ENCODE measurements around the gene DYNLT1.
"Not testable (repeated sequence)": the region's sequence is repeated elsewhere in the genome, so short reads cannot be mapped to it uniquely, and the experiment has no call there.

Gene DYNLT1

GRCh38 chr6:158638324-158638854 lies 6.2 kb downstream of the DYNLT1 start:
- DNase-seq (ENCODE audit: low read depth) = no peak
- H3K4me3 ChIP-seq (ENCODE audit: low read depth, low read length) = no peak overlapping the region
- TF ChIP-seq, protein P1, sequence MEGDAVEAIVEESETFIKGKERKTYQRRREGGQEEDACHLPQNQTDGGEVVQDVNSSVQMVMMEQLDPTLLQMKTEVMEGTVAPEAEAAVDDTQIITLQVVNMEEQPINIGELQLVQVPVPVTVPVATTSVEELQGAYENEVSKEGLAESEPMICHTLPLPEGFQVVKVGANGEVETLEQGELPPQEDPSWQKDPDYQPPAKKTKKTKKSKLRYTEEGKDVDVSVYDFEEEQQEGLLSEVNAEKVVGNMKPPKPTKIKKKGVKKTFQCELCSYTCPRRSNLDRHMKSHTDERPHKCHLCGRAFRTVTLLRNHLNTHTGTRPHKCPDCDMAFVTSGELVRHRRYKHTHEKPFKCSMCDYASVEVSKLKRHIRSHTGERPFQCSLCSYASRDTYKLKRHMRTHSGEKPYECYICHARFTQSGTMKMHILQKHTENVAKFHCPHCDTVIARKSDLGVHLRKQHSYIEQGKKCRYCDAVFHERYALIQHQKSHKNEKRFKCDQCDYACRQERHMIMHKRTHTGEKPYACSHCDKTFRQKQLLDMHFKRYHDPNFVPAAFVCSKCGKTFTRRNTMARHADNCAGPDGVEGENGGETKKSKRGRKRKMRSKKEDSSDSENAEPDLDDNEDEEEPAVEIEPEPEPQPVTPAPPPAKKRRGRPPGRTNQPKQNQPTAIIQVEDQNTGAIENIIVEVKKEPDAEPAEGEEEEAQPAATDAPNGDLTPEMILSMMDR (IDR thresholded peaks at IDR 0.05; ENCODE audit: low read depth, low read length, missing control alignments) = no peak

DNA sequence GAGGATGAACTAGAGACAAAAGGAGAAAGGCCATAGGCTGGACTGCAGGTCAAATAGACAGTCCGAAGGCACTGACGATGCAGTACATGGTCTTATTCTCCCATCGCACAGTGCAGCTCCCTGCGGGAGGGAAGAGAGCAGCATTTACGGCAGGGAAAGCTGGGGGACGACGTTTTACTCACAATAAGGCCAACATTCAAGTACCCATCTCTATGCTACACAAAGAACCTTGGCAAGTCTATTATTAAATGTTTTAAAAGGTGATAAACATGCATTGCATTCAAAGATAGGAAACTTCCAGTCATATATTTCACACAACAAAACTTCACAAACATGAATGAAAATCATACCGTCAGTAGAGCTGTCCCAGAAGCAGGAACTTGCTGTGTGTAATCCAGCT lies 7.8 kb downstream of the DYNLT1 start:
- TF ChIP-seq, protein P1 (IDR thresholded peaks at IDR 0.05; ENCODE audit: low read depth, low read length, missing control alignments) = no peak
- H3K4me3 ChIP-seq (ENCODE audit: low read depth, low read length) = no peak overlapping the region
- DNase-seq (ENCODE audit: low read depth) = no peak

- no peak for DNase-seq (ENCODE audit: low read depth)
- TF ChIP-seq, protein P1 (IDR thresholded peaks at IDR 0.05; ENCODE audit: low read depth, low read length, missing control alignments) = no peak
- no peak overlapping the region for H3K4me3 ChIP-seq (ENCODE audit: low read depth, low read length)
These were observed 9.0 kb downstream of the DYNLT1 start for GRCh38 chr6:158635427-158636073.

DNA sequence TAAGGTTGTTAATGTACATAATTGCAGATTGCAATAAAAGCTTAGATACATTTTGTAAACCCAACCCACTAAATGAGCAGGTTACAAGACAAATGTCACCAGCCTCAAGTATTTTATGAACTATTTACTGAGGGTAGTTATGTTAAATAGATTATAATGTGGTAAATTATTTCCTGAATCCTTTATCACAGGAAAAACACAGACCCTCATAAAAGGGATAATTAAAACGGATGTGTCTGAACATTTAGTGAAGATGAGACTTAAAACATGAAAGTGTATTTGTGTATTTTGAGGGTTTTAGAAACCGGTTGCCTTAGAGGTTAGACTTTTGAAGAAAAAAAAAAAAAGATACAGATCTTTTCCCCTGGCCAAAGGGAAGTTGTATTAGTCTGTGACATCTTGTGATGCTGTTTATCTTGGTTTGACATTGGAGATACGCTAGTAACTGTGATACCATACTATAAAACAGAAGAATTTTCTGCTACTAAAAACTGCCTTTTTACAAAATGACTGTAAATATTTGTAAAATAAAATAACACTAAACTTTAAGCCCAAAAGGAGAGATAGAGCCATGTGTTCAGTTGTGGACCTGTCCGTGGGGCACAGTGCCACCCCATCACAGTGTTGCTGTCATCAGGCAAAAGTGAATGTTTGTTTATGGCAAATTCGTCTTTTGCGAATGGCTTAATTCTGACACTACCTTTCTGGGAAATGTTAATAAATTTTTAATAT lies 9.7 kb downstream of the DYNLT1 start:
- H3K4me3 ChIP-seq (ENCODE audit: low read depth, low read length) = no peak overlapping the region
- DNase-seq (ENCODE audit: low read depth) = no peak
- TF ChIP-seq, protein P1 (IDR thresholded peaks at IDR 0.05; ENCODE audit: low read depth, low read length, missing control alignments) = no peak

DNA sequence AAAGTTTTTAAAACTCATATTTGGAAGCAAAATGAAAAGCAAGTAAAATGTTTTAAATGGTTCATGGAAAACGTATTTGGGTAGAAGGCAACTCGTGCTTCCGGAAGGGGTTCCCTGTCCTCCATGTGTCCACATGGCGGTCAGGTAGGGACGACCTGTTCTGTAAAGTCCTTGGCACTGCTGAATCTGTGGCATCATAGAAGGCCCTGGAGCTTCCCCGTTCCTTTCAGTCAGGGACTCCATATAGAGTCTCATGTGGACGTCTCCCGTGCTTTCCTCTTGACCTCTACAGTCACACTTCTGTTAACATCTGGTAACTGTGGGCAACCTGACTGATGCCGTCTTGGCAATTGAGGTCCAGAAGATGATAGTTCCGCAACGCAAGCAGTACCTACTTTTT lies 11.4 kb downstream of the DYNLT1 start:
- TF ChIP-seq, protein P1 (IDR thresholded peaks at IDR 0.05; ENCODE audit: low read depth, low read length, missing control alignments) = no peak
- no peak for DNase-seq (ENCODE audit: low read depth)
- no peak overlapping the region for H3K4me3 ChIP-seq (ENCODE audit: low read depth, low read length)

GRCh38 chr6:158632538-158633119 lies 11.9 kb downstream of the DYNLT1 start:
- H3K4me3 ChIP-seq (ENCODE audit: low read depth, low read length); DNase-seq (ENCODE audit: low read depth): not testable (repeated sequence)
